K562 (cell line): Measurements from ENCODE around the gene WDR93. TPM values are rescaled to one million over a fixed set of nuclear protein-coding genes. Genes with fewer than 3 reads are reported as not detected.

ENCODE experiments used
- CBX1 ChIP-seq: sonication (generic); IDR thresholded peaks from 2 replicates; pipeline ENCODE4 v1.6.1; 2016; ENCODE audit warnings: antibody characterized with exemption, low read depth, mild to moderate bottlenecking
- DEAF1 ChIP-seq: fragments of 450-650 bp; formaldehyde crosslinking; IDR thresholded peaks from 2 replicates; pipeline ENCODE4 v1.4.0; 2020; ENCODE audit warnings: mild to moderate bottlenecking, moderate library complexity
- HDAC8 ChIP-seq: fragments of 450-650 bp; IDR thresholded peaks from 2 replicates; pipeline ENCODE4 v1.6.1; 2016; ENCODE audit warnings: mild to moderate bottlenecking, missing genetic modification characterization, moderate library complexity, missing compliant biosample characterization
- IRF2 ChIP-seq: sonication (generic); formaldehyde crosslinking; IDR thresholded peaks from 2 replicates; pipeline ENCODE4 v1.8.1; 2022; ENCODE audit warnings: mild to moderate bottlenecking, missing genetic modification reagents
- KDM2B ChIP-seq: fragments of 250-450 bp; sonication (Bioruptor Pico); IDR thresholded peaks from 2 replicates; pipeline ENCODE4 v1.8.0; 2021; ENCODE audit warnings: mild to moderate bottlenecking, moderate library complexity
- LCOR ChIP-seq: sonication (generic); formaldehyde crosslinking; IDR thresholded peaks from 2 replicates; pipeline ENCODE4 v1.8.0; 2022; ENCODE audit warnings: mild to moderate bottlenecking, missing genetic modification reagents
- MCM2 ChIP-seq: fragments of 450-650 bp; IDR thresholded peaks from 2 replicates; pipeline ENCODE4 v1.6.1; 2017; ENCODE audit warnings: low read depth, mild to moderate bottlenecking
- MEF2D ChIP-seq: conservative IDR thresholded peaks from 2 replicates; pipeline ENCODE4 v1.6.1; 2016; ENCODE audit warnings: low read depth, missing genetic modification characterization, missing compliant biosample characterization
- NCOA6 ChIP-seq: fragments of 450-650 bp; IDR thresholded peaks from 2 replicates; pipeline ENCODE4 v1.6.1; 2017; ENCODE audit warnings: mild to moderate bottlenecking
- POLR2H ChIP-seq: IDR thresholded peaks from 2 replicates; pipeline ENCODE4 v1.6.1; 2016; ENCODE audit warnings: missing genetic modification characterization, low read depth, mild to moderate bottlenecking, control low read depth, missing compliant biosample characterization, moderate library complexity
- SMARCA5 ChIP-seq: fragments of 450-650 bp; IDR thresholded peaks from 2 replicates; pipeline ENCODE4 v1.6.1; 2016
- TAF1 ChIP-seq: IDR thresholded peaks from 2 replicates; pipeline ENCODE4 v1.6.1; 2011; ENCODE audit warnings: mild to moderate bottlenecking, low read length, moderate library complexity; ENCODE audit not compliant: insufficient read depth, control insufficient read depth, severe bottlenecking; ENCODE audit errors: extremely low read depth
- ZC3H8 ChIP-seq: fragments of 450-650 bp; IDR thresholded peaks from 2 replicates; pipeline ENCODE4 v1.6.1; 2017
- ZNF696 ChIP-seq: fragments of 250-450 bp; sonication (Bioruptor Pico); conservative IDR thresholded peaks from 2 replicates; pipeline ENCODE4 v1.4.0; 2020; ENCODE audit warnings: mild to moderate bottlenecking, moderate library complexity
- polyA plus RNA-seq, 8 experiments: library from polyadenylated mRNA; depleted of rRNA in 4 of 8; stranded (reverse) in 5 of 8; unstranded in 3 of 8; fragments of >200 nt; fragmentation: Nextera tagmentation in 2 of 8; fragmentation: Illumina TruSeq in 1 of 8; extraction: Ambion mirVana in 2 of 8; extraction: Trizol in 1 of 8; gene quantifications; 2 replicates each; pipeline versions ENCODE4 v1.2.1 to v1.2.3, GENCODE V29; 2011 to 2014; ENCODE audit warnings: inconsistent platforms in 1 of 8, missing spikeins in 1 of 8
- total RNA-seq, 7 experiments: library from RNA; depleted of rRNA in 6 of 7; stranded (reverse); fragments of >200 nt in 6 of 7; fragmentation: Illumina TruSeq in 2 of 7; extraction: Trizol in 2 of 7; gene quantifications; 2 replicates each; pipeline versions ENCODE4 v1.2.1 to v1.2.3, GENCODE V29; 2011 to 2021; ENCODE audit warnings: low replicate concordance in 1 of 7
- TF ChIP-seq, protein P1 (sequence below), 2 experiments: IDR thresholded peaks; 2 replicates each; pipeline ENCODE4 v1.6.1; 2011; ENCODE audit warnings: borderline replicate concordance in 1 of 2, control low read depth in 1 of 2, low read depth in 1 of 2, low read length in 1 of 2, mild to moderate bottlenecking in 1 of 2, mixed read lengths in 1 of 2, moderate library complexity in 1 of 2; ENCODE audit not compliant: insufficient read depth in 1 of 2, insufficient read length in 1 of 2, poor library complexity in 1 of 2, severe bottlenecking in 1 of 2; ENCODE audit errors: extremely low read depth in 1 of 2
- TF ChIP-seq, protein P2 (sequence below): fragments of 250-450 bp; sonication (Bioruptor Pico); IDR thresholded peaks from 2 replicates; pipeline ENCODE4 v1.4.0; 2020; ENCODE audit warnings: mild to moderate bottlenecking
- TF ChIP-seq, protein P3 (sequence below): sonication (generic); formaldehyde crosslinking; IDR thresholded peaks from 2 replicates; pipeline ENCODE4 v1.8.0; 2022; ENCODE audit warnings: mild to moderate bottlenecking, missing genetic modification reagents, borderline replicate concordance
- TF ChIP-seq, protein P4 (sequence below): fragments of 450-650 bp; formaldehyde crosslinking; conservative IDR thresholded peaks from 2 replicates; pipeline ENCODE4 v1.4.0; 2022; ENCODE audit warnings: mild to moderate bottlenecking, missing genetic modification characterization

The WDR93 gene
- total and polyA plus RNA-seq, 9 of the 15 experiments (the other 6 are each of a cell fraction or from before 2014, with no cell fraction given), result not detected

DNA sequence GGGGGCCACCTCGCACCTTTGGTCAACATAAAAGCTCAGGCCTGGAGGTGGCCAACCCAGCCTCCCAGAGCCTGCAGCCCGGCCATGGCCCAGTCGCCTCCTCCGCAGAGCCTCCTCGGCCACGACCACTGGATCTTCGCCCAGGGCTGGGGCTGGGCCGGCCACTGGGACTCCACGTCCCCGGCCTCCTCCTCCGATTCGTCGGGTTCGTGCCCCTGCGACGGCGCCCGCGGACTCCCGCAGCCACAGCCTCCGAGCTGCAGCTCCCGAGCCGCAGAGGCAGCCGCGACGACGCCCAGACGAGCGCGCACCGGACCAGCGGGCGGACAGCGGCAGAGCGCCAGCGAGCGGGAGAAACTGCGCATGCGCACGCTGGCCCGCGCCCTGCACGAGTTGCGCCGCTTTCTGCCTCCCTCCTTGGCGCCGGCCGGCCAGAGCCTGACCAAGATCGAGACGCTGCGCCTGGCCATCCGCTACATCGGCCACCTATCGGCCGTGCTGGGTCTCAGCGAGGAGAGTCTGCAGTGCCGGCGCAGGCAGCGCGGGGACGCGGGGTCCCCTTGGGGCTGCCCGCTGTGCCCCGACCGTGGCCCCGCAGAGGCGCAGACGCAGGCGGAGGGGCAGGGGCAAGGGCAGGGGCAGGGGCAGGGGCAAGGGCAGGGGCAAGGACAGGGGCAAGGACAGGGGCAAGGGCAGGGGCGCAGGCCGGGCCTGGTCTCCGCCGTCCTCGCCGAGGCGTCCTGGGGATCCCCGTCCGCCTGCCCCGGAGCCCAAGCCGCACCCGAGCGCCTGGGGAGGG, 85.9 kb downstream of the WDR93 start, which contains the start of gene MESP2 (continued):
- TF ChIP-seq, protein P1, sequence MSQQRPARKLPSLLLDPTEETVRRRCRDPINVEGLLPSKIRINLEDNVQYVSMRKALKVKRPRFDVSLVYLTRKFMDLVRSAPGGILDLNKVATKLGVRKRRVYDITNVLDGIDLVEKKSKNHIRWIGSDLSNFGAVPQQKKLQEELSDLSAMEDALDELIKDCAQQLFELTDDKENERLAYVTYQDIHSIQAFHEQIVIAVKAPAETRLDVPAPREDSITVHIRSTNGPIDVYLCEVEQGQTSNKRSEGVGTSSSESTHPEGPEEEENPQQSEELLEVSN (IDR thresholded peaks at IDR 0.05; ENCODE audit: borderline replicate concordance in 1 of 2, extremely low read depth in 1 of 2, insufficient read depth in 1 of 2, insufficient read length in 1 of 2, low read depth in 1 of 2, low read length in 1 of 2, poor library complexity in 1 of 2, severe bottlenecking in 1 of 2), result peak; percentile 98 to 99
- TF ChIP-seq KDM2B (no peak), SMARCA5 (no peak), POLR2H (tag) (no peak), HDAC8 (tag) (no peak; the same call in 1 of the 2 replicates), TAF1 (no peak), MEF2D (tag) (no peak), ZC3H8 (no peak), CBX1 (no peak; the same call in 1 of the 2 replicates), LCOR (no peak), IRF2 (CRISPR knock-in tag) (no peak), ZNF696 (CRISPR knock-in tag) (no peak), NCOA6 (peak; percentile 86), DEAF1 (no peak), MCM2 (no peak)
- TF ChIP-seq, protein P2, sequence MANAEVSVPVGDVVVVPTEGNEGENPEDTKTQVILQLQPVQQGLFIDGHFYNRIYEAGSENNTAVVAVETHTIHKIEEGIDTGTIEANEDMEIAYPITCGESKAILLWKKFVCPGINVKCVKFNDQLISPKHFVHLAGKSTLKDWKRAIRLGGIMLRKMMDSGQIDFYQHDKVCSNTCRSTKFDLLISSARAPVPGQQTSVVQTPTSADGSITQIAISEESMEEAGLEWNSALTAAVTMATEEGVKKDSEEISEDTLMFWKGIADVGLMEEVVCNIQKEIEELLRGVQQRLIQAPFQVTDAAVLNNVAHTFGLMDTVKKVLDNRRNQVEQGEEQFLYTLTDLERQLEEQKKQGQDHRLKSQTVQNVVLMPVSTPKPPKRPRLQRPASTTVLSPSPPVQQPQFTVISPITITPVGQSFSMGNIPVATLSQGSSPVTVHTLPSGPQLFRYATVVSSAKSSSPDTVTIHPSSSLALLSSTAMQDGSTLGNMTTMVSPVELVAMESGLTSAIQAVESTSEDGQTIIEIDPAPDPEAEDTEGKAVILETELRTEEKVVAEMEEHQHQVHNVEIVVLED (CRISPR knock-in tag), result peak; percentile 65
- TF ChIP-seq, protein P3, sequence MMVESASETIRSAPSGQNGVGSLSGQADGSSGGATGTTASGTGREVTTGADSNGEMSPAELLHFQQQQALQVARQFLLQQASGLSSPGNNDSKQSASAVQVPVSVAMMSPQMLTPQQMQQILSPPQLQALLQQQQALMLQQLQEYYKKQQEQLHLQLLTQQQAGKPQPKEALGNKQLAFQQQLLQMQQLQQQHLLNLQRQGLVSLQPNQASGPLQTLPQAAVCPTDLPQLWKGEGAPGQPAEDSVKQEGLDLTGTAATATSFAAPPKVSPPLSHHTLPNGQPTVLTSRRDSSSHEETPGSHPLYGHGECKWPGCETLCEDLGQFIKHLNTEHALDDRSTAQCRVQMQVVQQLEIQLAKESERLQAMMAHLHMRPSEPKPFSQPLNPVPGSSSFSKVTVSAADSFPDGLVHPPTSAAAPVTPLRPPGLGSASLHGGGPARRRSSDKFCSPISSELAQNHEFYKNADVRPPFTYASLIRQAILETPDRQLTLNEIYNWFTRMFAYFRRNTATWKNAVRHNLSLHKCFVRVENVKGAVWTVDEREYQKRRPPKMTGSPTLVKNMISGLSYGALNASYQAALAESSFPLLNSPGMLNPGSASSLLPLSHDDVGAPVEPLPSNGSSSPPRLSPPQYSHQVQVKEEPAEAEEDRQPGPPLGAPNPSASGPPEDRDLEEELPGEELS (CRISPR knock-in tag), result no peak
- TF ChIP-seq, protein P4, sequence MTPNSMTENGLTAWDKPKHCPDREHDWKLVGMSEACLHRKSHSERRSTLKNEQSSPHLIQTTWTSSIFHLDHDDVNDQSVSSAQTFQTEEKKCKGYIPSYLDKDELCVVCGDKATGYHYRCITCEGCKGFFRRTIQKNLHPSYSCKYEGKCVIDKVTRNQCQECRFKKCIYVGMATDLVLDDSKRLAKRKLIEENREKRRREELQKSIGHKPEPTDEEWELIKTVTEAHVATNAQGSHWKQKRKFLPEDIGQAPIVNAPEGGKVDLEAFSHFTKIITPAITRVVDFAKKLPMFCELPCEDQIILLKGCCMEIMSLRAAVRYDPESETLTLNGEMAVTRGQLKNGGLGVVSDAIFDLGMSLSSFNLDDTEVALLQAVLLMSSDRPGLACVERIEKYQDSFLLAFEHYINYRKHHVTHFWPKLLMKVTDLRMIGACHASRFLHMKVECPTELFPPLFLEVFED, result no peak
